Measurements from ENCODE around the gene GEMIN7.
A peak's percentile ranks its signal among the peaks of the same experiment; 100 is the strongest.

Gene GEMIN7

DNA sequence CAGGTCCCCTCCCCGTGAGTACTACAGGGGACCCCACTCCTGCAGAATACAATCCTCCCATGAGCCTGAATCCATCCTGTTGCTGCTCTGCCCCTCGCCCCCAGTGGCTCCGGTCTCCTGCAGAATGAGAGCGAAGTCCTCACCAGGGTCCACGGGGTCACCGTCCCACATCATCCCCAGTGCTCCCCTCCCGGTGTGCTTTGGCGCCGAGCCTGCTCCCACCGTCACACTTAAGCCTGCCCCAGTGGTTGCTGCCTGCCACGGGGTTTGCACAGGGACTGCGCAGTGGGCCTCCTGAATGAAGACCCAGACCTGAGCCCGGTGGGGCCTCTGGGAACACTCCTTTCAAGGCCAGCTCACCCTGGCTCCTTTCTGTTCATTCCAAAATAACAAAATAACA, 51.2 kb downstream of the GEMIN7 start:
- no peak for DNase-seq (ENCODE audit: low spot score)

DNA sequence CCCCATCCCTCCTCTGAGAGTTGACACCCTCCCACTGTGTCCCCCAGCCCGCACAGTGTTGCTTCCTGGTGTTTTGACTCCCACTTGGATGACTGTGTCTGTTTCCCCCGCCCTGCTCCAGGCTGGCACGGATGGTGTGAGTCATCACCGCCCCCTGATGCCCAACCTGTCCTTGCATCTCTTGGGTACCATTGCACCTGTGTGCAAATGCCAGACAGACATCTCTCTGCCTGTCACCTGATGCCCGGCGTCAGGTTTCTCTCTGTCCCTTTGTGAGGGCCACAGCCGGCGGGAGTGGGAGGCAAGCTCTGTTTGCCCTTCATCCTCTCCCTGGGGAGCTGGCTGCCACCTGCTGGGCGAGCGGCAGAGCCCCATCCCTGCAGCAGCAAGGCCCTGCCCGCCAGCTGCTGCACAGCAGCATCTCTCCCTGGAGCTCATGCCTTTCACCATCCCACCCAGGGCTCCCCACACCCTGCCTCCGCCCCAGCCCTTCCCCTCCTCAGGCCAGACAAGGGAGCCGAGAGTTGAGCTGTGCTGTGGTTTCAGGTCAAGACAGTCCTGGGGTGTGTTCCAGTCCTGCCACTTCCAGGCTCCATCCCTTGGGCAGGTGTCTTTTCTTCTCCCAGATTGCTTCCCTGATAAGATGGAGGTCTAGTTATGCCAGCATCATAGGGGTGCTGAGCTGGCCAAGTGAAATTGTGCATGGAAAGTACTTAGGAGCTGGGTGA, 52.0 kb downstream of the GEMIN7 start:
- DNase-seq (ENCODE audit: low spot score) = peak; percentile 76

GRCh38 chr19:45133661-45134060, 54.6 kb downstream of the GEMIN7 start:
- no peak for DNase-seq (ENCODE audit: low spot score)

DNA sequence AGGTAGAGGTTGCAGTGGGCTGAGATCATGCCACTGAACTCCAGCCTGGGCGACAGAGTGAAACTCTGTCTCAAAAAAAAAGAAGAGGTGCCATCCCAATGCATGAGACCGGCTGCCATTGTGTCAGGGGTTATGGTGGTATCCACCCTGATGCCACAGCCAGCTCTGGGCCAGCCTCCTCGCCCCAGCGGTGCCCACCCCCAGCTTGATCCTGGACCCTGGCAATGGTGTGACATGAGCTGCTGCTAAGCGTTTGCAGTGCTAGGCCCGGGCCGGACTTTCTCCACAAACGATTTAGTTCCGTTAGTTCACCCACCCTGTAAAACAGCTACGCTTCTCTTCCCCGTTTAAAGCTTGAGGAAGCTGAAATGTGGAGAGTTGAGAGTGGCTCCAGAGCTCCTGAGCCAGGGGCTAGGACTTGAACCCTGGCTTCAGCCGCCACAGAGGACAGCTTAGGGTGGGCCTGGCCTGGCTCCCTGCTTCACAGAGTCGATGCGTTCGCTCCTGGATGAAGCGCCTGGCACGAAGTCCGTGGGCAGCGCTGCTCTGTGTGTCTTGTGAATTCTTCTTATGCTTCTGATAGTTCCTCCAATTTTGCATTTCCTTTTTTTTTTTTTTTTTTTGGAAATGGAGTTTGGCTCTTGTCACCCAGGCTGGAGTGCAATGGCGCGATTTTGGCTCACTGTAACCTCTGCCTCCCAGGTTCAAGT, 56.3 kb downstream of the GEMIN7 start:
- no peak for DNase-seq (ENCODE audit: low spot score)

DNA sequence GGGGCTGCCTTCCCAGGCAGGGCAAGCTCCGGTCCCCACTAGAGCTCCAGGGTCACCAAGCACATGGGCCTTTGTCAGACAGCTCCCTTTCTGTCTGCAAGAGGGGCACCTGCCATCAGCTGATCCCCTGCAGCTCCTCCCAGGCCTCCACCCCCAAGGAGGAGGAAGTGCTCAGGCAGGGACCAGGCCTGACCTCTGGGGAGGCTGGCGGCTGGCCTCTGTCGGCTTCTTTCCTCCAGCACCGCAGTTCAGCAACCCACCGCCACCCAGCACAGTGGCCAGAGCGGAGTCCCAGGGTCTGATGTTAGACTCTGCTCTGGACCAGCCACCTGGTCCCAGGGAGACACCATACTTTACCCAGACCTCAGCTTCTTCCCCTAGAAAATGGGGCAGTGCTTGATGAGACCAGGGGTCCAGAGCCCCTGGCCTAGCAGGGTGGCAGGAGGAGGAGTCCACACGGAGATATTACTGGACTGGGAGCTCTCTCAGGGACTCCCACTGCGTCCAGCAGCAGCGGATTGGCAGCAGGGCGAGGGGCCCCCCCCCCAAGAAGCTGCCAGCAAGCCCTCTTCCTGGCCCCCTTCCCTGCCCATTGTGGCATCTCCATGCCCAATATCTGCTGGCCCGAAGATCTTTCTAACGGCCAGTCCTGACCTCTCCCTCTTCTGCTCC, 57.6 kb downstream of the GEMIN7 start:
- no peak for DNase-seq (ENCODE audit: low spot score)

- DNase-seq (ENCODE audit: low spot score) = peak; percentile 39
Observed at GRCh38 chr19:45137179-45137761, 58.2 kb downstream of the GEMIN7 start.

DNA sequence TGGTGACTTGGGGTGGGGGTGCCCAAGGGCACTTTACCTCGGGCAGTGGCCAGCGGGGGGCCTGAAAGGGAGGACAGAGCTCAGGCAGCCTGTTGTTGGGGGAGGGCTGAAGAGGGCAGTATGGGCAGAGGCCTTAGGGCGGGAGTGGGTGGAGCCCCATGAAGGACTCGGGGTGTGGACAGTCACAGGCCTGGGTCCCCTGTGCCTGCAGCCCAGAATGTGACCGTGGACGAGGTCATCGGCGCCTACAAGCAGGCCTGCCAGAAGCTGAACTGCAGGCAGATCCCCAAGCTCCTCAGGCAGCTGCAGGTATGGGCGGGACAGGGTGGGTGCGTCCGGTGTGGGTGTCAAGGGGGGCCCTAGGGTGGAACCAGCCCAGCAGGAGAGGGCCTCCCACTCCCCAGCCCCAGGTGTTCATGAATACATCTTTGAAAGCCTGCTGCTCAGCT, 59.3 kb downstream of the GEMIN7 start:
- DNase-seq (ENCODE audit: low spot score) = peak; percentile 26

DNA sequence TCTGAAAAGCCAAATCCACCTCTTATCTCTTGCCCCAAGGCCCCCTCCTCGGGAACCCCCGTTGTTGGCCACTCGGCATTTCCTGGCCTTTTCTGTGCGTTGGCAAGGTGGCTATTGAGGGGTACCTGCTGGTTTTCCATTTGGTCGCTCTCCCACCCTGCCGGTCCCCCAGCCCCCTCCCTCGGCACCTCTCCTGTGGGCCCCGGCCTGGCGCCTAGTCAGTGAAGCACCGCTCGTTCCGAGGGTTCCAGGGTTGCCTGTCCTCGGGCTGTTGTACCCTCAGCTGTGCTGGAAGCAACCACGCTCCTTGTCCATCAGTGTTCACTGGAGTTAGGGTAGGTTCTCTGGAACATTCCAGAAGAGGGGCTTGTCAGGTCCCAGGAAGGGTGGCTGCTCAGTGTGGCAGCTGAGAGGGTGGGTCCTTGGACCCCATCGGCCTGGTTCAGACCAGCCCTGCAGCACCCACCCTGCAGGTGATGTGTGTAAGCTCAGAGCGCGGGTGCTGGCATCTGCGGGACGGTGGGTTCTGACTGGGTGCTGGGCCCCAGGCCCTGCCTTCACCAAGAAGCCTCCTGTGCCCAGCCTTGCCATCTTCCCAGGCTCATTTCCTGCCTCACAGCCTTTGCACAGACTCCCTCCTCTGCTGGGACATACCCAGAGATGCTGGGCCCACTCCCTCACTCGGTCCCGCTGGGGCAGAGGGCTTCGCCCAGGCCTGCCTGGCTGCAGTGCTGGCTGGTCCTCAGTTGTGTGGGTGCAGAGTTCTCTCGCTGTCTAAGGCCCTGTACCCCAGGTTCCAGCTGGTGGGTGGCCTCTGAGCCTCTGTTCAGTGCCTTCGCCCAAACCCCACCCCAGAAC, 60.5 kb downstream of the GEMIN7 start:
- no peak for DNase-seq (ENCODE audit: low spot score)

DNA sequence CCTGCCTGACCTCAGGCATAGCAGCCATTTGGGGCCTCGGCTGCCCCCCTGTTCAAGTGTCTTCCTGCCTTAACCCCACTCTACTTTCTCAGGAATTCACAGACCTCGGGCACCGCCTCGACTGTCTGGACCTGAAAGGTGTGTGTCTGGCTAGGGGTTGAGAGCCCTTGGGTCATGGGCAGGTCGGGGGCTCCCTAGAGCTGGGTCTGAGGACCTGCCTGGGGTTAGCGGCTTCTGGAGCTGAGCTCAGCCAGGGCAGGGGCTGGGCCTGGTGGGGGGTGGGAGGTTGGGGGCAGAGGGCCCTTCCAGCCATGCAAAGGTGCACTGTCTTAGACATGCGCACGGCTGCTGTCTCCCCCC, 61.1 kb downstream of the GEMIN7 start:
- DNase-seq (ENCODE audit: low spot score) = no peak

- no peak for DNase-seq (ENCODE audit: low spot score)
Observed at GRCh38 chr19:45140533-45140932, 61.5 kb downstream of the GEMIN7 start.
